Liver (tissue), 9 donors: ENCODE measurements around the gene BPIFB3. TPM values are rescaled to one million over a fixed set of nuclear protein-coding genes. Genes with fewer than 3 reads are reported as not detected.

Experiments used
- DNase-seq: peaks from one replicate; pipeline ENCODE4 v3.0.0-alpha.2; 2017; ENCODE audit warnings: low spot score
- H3K27ac ChIP-seq, 2 donors: one replicate each; pipeline ENCODE4 v1.7.0; 2013; ENCODE audit warnings: inconsistent platforms in 2 of 2, low read length in 2 of 2, control low read depth in 1 of 2, low read depth in 1 of 2, mild to moderate bottlenecking in 1 of 2
- H3K27me3 ChIP-seq, 4 donors: one replicate each; pipeline versions ENCODE4 v1.6.1 to v1.7.0; 2013; ENCODE audit warnings: low read length in 3 of 4, inconsistent platforms in 1 of 4, mild to moderate bottlenecking in 1 of 4, moderate library complexity in 1 of 4; ENCODE audit not compliant: control insufficient read depth in 4 of 4, insufficient read depth in 4 of 4
- H3K36me3 ChIP-seq, 4 donors: one replicate each; pipeline versions ENCODE4 v1.6.1 to v1.7.0; 2013; ENCODE audit warnings: low read length in 3 of 4, mild to moderate bottlenecking in 3 of 4, low read depth in 1 of 4, moderate library complexity in 1 of 4; ENCODE audit not compliant: control insufficient read depth in 4 of 4, insufficient read depth in 3 of 4
- H3K4me1 ChIP-seq, 4 donors: one replicate each; pipeline versions ENCODE4 v1.6.1 to v1.7.0; 2013; ENCODE audit warnings: low read length in 3 of 4, mild to moderate bottlenecking in 3 of 4, moderate library complexity in 1 of 4; ENCODE audit not compliant: control insufficient read depth in 4 of 4, insufficient read depth in 4 of 4
- H3K4me3 ChIP-seq, 3 donors: one replicate each; pipeline versions ENCODE4 v1.6.1 to v1.7.0; 2013; ENCODE audit warnings: low read length in 3 of 3, control low read depth in 1 of 3, low read depth in 1 of 3, mild to moderate bottlenecking in 1 of 3
- H3K9ac ChIP-seq, 2 donors: one replicate each; pipeline ENCODE4 v1.7.0; 2013; ENCODE audit warnings: low read length in 2 of 2, mild to moderate bottlenecking in 2 of 2, moderate library complexity in 2 of 2, control low read depth in 1 of 2, low read depth in 1 of 2
- H3K9me3 ChIP-seq, 4 donors: one replicate each; pipeline versions ENCODE4 v1.6.1 to v1.7.0; 2013; ENCODE audit warnings: low read length in 3 of 4; ENCODE audit not compliant: control insufficient read depth in 4 of 4
- EGR1 ChIP-seq, 2 donors: IDR thresholded peaks; 2 replicates each; pipeline ENCODE4 v1.6.1; 2016 to 2018; ENCODE audit warnings: antibody characterized with exemption in 2 of 2, low read depth in 2 of 2
- FOXA1 ChIP-seq: IDR thresholded peaks from 2 replicates; pipeline ENCODE4 v1.6.1; 2016; ENCODE audit warnings: antibody characterized with exemption
- FOXA2 ChIP-seq: IDR thresholded peaks from 2 replicates; pipeline ENCODE4 v1.6.1; 2016; ENCODE audit warnings: antibody characterized with exemption
- GABPA ChIP-seq, 2 donors: IDR thresholded peaks in 1 of 2; conservative IDR thresholded peaks in 1 of 2; 2 replicates each; pipeline ENCODE4 v1.6.1; 2016; ENCODE audit warnings: antibody characterized with exemption in 2 of 2, mild to moderate bottlenecking in 1 of 2, moderate library complexity in 1 of 2
- HNF4A ChIP-seq, 2 donors: conservative IDR thresholded peaks; 2 replicates each; pipeline ENCODE4 v1.6.1; 2016; ENCODE audit warnings: antibody characterized with exemption in 2 of 2, mild to moderate bottlenecking in 2 of 2
- HNF4G ChIP-seq: IDR thresholded peaks from 2 replicates; pipeline ENCODE4 v1.6.1; 2016; ENCODE audit warnings: antibody characterized with exemption
- JUND ChIP-seq, 2 donors: IDR thresholded peaks; 2 replicates each; pipeline ENCODE4 v1.6.1; 2016; ENCODE audit warnings: antibody characterized with exemption in 2 of 2
- NR2F2 ChIP-seq: IDR thresholded peaks from 2 replicates; pipeline ENCODE4 v1.6.1; 2016; ENCODE audit warnings: antibody characterized with exemption
- SP1 ChIP-seq: IDR thresholded peaks from 2 replicates; pipeline ENCODE4 v1.6.1; 2018; ENCODE audit warnings: antibody characterized with exemption, mild to moderate bottlenecking
- YY1 ChIP-seq: IDR thresholded peaks from 2 replicates; pipeline ENCODE4 v1.6.1; 2016; ENCODE audit warnings: antibody characterized with exemption, mild to moderate bottlenecking
- WGBS: extraction: QIAGEN DNeasy Blood & Tissue Kit; methylation state at CpG from one replicate; pipeline ENCODE4 v1.1.7; 2013; 5-methylcytosine and 5-hydroxymethylcytosine counted together
- polyA plus RNA-seq, 2 donors: library from polyadenylated mRNA; stranded (reverse) in 1 of 2; unstranded in 1 of 2; fragments of 200-250 nt in 1 of 2; fragments of >200 nt in 1 of 2; fragmentation: Nextera tagmentation in 1 of 2; extraction: Ambion mirVana in 1 of 2; gene quantifications; one replicate each; pipeline versions ENCODE4 v1.2.1 to v1.2.3, GENCODE V29; 2013 to 2015
- total RNA-seq, 2 donors: library from RNA; depleted of rRNA; stranded (reverse); fragments of >200 nt; gene quantifications; one replicate each; pipeline ENCODE4 v1.2.3, GENCODE V29; 2014
- TF ChIP-seq, protein P1 (sequence below): IDR thresholded peaks from 2 replicates; pipeline ENCODE4 v1.6.1; 2016; ENCODE audit warnings: antibody characterized with exemption
- TF ChIP-seq, protein P2 (sequence below): IDR thresholded peaks from 2 replicates; pipeline ENCODE4 v1.6.1; 2016; ENCODE audit warnings: antibody characterized with exemption, mild to moderate bottlenecking
- TF ChIP-seq, protein P3 (sequence below): fragments of 150-350 bp; IDR thresholded peaks from 2 replicates; pipeline ENCODE4 v1.5.1; 2017; ENCODE audit warnings: improper control_type of control experiment, low read depth, low read length; ENCODE audit not compliant: missing input control
- TF ChIP-seq, protein P4 (sequence below): IDR thresholded peaks from 2 replicates; pipeline ENCODE4 v1.6.1; 2016; ENCODE audit warnings: antibody characterized with exemption
- TF ChIP-seq, protein P5 (sequence below): IDR thresholded peaks from 2 replicates; pipeline ENCODE4 v1.6.1; 2016; ENCODE audit warnings: antibody characterized with exemption
- donor health status: healthy.
- donor health status: healthy.
- donor health status: healthy.
- donor health status: healthy.
- donor health status: healthy.

Gene BPIFB3
- total and polyA plus RNA-seq, 4 donors: not detected

DNA sequence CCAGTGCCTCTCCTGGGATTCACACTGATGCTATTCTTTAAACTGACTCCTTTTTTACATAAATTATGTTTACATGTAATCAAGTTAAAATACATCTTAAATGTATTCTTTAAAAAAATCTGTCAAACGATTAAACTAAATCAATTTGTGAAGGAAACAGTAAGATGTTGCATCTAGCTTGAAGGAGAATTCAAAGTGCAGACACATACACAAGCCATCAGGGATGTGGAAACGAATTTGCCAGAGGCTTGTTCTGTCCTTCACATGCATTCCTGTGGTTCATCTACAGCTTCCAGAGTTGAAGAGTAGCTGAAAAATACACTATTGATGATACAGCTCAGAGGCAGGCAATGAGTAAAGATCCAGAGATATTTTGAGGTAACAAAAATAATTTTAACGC lies 7.3 kb upstream of the BPIFB3 start (continued):
- TF ChIP-seq, protein P1, sequence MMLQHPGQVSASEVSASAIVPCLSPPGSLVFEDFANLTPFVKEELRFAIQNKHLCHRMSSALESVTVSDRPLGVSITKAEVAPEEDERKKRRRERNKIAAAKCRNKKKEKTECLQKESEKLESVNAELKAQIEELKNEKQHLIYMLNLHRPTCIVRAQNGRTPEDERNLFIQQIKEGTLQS: no peak

DNA sequence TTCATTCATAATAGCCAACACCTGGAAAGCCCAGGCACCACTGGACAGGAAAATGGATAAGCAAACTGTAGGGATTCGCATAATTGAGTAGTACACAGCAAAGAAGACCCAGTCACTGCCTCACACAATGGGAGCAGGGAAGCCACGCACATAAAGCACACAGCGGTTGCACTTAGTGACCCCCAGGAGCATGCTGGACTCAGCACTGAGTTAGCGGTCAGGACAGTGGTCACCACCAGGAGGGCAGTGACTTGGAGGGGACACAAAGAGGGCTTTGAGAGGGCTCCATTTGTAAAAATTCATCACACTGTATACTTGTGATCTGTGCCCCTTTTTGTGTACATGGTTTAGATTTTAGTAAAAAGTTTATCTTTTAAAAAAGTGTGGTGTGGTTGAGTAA lies 2.4 kb upstream of the BPIFB3 start:
- H3K4me1 ChIP-seq: no peaks in the 10 kb centered on the region
- WGBS: 88% methylated on average over 4 of the region's 4 CpGs
- no peak overlapping the region for H3K4me3 ChIP-seq
- TF ChIP-seq FOXA2: no peak
- no peak for TF ChIP-seq FOXA1
- no peak for TF ChIP-seq HNF4A (conservative IDR thresholded peaks at IDR 0.05)
- TF ChIP-seq, protein P2, sequence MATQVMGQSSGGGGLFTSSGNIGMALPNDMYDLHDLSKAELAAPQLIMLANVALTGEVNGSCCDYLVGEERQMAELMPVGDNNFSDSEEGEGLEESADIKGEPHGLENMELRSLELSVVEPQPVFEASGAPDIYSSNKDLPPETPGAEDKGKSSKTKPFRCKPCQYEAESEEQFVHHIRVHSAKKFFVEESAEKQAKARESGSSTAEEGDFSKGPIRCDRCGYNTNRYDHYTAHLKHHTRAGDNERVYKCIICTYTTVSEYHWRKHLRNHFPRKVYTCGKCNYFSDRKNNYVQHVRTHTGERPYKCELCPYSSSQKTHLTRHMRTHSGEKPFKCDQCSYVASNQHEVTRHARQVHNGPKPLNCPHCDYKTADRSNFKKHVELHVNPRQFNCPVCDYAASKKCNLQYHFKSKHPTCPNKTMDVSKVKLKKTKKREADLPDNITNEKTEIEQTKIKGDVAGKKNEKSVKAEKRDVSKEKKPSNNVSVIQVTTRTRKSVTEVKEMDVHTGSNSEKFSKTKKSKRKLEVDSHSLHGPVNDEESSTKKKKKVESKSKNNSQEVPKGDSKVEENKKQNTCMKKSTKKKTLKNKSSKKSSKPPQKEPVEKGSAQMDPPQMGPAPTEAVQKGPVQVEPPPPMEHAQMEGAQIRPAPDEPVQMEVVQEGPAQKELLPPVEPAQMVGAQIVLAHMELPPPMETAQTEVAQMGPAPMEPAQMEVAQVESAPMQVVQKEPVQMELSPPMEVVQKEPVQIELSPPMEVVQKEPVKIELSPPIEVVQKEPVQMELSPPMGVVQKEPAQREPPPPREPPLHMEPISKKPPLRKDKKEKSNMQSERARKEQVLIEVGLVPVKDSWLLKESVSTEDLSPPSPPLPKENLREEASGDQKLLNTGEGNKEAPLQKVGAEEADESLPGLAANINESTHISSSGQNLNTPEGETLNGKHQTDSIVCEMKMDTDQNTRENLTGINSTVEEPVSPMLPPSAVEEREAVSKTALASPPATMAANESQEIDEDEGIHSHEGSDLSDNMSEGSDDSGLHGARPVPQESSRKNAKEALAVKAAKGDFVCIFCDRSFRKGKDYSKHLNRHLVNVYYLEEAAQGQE: no peak
- TF ChIP-seq NR2F2: no peak
- TF ChIP-seq, protein P3, sequence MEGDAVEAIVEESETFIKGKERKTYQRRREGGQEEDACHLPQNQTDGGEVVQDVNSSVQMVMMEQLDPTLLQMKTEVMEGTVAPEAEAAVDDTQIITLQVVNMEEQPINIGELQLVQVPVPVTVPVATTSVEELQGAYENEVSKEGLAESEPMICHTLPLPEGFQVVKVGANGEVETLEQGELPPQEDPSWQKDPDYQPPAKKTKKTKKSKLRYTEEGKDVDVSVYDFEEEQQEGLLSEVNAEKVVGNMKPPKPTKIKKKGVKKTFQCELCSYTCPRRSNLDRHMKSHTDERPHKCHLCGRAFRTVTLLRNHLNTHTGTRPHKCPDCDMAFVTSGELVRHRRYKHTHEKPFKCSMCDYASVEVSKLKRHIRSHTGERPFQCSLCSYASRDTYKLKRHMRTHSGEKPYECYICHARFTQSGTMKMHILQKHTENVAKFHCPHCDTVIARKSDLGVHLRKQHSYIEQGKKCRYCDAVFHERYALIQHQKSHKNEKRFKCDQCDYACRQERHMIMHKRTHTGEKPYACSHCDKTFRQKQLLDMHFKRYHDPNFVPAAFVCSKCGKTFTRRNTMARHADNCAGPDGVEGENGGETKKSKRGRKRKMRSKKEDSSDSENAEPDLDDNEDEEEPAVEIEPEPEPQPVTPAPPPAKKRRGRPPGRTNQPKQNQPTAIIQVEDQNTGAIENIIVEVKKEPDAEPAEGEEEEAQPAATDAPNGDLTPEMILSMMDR: no peak
- no peak for TF ChIP-seq YY1
- no peak for TF ChIP-seq JUND (IDR thresholded peaks at IDR 0.05)
- TF ChIP-seq GABPA (IDR thresholded peaks at IDR 0.05 in 1 of 2, conservative IDR thresholded peaks at IDR 0.05 in 1 of 2): no peak
- TF ChIP-seq SP1: no peak
- DNase-seq: no peak
- no peaks in the 10 kb centered on the region for H3K9me3 ChIP-seq
- no peaks in the 10 kb centered on the region for H3K27me3 ChIP-seq
- no peak overlapping the region for H3K27ac ChIP-seq
- no peaks in the 10 kb centered on the region for H3K36me3 ChIP-seq
- no peak overlapping the region for H3K9ac ChIP-seq

DNA sequence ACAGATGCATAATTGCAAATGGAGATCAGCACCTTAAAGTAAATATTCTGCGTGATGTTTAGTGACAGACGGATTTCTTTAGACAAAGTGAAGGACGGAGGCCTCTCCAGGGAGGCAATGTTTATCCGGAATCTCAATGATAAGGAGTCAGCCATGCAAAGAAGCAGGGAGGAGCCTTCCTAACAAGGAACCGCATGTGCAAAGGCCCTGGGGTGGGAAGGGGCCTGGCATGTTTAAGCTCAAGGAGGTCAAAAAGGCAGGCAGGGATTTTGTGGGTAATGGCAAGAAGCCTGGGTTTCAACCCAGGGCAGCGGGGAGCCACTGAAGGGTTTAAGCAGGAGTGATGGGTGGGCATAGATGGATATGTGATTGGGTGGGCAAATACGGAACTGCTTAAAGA lies 678 bp downstream of the BPIFB3 start:
- H3K9ac ChIP-seq: no peak overlapping the region
- H3K36me3 ChIP-seq: no peaks in the 10 kb centered on the region
- H3K27ac ChIP-seq: no peak overlapping the region
- no peaks in the 10 kb centered on the region for H3K27me3 ChIP-seq
- DNase-seq: no peak
- no peak overlapping the region for H3K4me3 ChIP-seq
- no peaks in the 10 kb centered on the region for H3K9me3 ChIP-seq
- H3K4me1 ChIP-seq: no peaks in the 10 kb centered on the region
- no peak for TF ChIP-seq YY1
- TF ChIP-seq NR2F2: no peak
- TF ChIP-seq, protein P4, sequence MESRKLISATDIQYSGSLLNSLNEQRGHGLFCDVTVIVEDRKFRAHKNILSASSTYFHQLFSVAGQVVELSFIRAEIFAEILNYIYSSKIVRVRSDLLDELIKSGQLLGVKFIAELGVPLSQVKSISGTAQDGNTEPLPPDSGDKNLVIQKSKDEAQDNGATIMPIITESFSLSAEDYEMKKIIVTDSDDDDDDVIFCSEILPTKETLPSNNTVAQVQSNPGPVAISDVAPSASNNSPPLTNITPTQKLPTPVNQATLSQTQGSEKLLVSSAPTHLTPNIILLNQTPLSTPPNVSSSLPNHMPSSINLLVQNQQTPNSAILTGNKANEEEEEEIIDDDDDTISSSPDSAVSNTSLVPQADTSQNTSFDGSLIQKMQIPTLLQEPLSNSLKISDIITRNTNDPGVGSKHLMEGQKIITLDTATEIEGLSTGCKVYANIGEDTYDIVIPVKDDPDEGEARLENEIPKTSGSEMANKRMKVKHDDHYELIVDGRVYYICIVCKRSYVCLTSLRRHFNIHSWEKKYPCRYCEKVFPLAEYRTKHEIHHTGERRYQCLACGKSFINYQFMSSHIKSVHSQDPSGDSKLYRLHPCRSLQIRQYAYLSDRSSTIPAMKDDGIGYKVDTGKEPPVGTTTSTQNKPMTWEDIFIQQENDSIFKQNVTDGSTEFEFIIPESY: no peak
- TF ChIP-seq FOXA2: no peak
- no peak for TF ChIP-seq HNF4G
- no peak for TF ChIP-seq JUND (IDR thresholded peaks at IDR 0.05)
- TF ChIP-seq EGR1 (IDR thresholded peaks at IDR 0.05; ENCODE audit: low read depth in 2 of 2): no peak
- TF ChIP-seq, protein P5, sequence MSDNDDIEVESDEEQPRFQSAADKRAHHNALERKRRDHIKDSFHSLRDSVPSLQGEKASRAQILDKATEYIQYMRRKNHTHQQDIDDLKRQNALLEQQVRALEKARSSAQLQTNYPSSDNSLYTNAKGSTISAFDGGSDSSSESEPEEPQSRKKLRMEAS: no peak
- no peak for TF ChIP-seq FOXA1
- TF ChIP-seq, protein P2: no peak
- 91% methylated on average over 7 of the region's 7 CpGs for WGBS
